Right forelimb (tissue), 1 donor: ENCODE results near the gene CDK5RAP3.
"Not testable (repeated sequence)": the region's sequence is repeated elsewhere in the genome, so short reads cannot be mapped to it uniquely, and the experiment has no call there.

ENCODE experiments used
- DNase-seq: peaks from one replicate; pipeline ENCODE4 v3.0.0-alpha.2; 2018

Gene CDK5RAP3, protein sequence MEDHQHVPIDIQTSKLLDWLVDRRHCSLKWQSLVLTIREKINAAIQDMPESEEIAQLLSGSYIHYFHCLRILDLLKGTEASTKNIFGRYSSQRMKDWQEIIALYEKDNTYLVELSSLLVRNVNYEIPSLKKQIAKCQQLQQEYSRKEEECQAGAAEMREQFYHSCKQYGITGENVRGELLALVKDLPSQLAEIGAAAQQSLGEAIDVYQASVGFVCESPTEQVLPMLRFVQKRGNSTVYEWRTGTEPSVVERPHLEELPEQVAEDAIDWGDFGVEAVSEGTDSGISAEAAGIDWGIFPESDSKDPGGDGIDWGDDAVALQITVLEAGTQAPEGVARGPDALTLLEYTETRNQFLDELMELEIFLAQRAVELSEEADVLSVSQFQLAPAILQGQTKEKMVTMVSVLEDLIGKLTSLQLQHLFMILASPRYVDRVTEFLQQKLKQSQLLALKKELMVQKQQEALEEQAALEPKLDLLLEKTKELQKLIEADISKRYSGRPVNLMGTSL

GRCh38 chr17:47970725-47971499, at the start of gene CDK5RAP3:
Gene CDK5RAP3 (plus strand): TSS chr17:47971113. CDS start chr17:47971147, 34 bp downstream.
- peak; percentile 100 for DNase-seq

GRCh38 chr17:47924785-47925677, 45.9 kb upstream of the CDK5RAP3 start:
- DNase-seq = no peak

DNA sequence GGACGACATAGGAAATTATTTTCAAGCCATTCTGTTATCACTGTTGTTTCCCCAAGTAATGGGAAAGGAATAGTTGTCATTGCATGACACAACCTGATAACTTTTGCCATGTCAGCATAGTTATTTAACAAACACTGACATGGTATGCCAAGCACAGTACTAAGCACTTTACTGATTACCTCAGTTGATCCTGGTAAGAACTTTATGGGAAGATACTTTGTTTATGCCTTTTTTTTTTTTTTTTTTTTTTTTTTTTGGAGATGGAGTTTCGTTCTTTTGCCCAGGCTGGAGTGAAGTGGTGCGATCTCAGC, 45.3 kb upstream of the CDK5RAP3 start:
- DNase-seq = no peak

DNA sequence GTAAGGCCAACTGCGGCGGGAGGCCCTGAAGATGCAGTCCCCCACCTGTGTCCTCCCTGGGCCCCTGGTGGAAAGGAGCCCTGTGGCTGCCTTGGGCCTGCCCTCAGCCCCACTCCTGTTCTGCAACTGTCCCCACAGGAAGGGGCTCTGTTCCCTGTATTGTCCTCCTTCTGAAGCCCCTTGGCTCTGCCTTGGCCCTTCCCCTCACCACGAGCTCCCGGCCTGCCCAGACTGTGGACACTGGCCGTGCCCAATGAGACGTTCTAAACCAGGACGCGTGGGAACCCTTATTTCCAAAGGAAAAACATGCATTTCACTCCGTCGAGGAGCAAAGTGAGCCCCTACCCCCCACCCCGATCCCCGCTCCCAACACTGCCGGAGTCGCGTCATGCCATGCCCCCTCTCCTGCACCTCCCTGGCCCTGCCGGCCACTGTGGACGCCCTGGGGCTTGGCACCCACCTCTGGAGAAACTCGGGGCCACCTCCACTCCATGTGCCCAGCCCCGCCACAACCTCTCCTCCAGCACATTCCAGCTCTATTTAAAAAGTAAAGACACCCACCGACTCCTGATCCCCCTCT, 43.0 kb upstream of the CDK5RAP3 start:
- no peak for DNase-seq

DNA sequence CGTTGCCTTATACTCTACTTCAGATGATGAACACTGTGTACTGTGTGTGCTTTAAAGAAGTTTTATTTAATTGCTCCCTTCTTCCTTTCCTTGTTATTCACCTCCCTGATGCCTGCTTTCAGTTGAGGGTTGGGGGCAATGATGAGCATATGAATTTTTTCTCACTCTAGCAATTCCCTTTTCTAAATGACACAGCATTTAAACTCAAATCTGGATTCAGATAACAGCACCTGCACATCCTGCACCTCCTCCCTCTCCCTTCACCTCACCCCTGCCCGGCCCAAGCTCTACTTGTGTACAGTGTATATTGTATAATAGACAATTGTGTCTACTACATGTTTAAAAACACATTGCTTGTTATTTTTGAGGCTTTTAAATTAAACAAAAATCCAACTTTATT, 42.5 kb upstream of the CDK5RAP3 start:
- no peak for DNase-seq

DNA sequence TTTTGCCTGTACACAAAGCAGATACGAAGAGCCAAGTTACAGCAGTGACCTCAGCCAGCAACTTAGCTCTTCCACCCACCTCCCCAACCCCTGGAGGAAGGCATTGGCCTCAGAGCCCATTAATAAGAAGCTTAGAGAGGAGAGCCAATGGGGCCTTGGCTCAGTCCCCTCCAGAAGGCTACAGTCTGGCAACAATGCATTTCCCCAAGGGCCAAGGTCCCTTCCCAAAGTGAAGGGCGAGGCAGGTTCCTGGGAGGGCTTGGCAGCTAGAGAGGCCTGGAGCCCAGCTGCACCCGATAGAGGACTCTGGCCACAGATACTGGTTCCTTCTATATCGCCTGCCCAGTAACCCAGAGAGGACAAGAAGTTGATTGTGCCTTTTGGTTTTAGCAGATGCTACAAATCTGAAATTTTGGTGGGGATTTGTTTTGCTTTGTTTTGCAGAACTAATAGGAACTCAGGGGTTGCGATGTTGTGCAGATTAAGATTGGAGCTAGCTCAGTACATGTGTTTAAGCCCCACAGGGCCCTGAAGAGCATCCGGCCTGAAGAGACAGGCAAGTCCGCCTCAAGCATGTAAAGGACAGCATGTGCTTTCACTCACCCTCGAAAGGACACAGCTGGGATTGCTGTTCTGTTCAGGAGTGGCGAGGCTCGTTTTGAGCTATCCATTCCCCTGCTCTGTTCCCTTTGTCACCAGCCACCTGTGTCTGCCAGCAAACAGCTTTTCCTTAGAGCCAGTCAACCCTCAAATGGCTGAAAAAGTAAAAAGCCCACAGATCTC, 41.5 kb upstream of the CDK5RAP3 start:
- no peak for DNase-seq

GRCh38 chr17:47931848-47932247, 39.1 kb upstream of the CDK5RAP3 start:
- DNase-seq = no peak

DNA sequence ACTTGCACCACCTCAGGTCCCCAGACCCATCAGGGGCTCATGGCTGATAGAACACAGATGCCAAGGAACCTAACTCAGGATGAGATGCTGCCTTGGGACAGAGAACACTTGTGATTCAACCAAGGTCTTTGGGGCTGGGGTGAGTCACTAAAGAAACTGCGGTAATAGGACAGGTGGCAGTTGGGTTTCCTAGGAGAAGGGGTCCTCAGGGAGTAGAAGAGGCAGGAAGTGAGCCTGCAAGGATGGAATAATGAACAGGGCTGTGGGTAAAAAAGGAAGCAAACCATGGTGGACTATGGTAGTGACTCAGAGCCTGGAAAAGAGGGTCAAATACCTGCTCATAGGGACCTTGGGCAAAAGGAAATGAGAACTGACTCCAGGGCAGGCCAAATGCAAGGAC, 36.1 kb upstream of the CDK5RAP3 start:
- DNase-seq = no peak

DNA sequence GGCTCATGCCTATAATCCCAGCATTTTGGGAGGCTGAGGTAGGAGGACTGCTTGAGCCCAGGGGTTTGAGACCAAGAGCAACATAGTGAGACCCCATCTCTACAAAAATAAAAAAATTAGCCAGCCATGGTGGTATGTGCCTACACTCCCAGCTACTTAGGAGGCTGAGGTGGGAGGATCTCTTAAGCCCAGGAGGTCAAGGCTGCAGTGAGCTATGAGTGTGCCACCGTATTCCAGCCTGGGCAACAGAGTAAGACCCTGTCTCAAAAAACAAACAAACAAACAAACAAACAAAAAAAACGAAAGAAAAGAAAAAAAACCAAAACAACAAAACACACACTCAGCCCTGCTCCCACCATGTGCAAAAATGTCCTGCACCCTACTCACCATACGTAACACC, 35.4 kb upstream of the CDK5RAP3 start:
- DNase-seq = not testable (repeated sequence)

GRCh38 chr17:47935961-47936360, 35.0 kb upstream of the CDK5RAP3 start:
- DNase-seq = no peak

GRCh38 chr17:47937941-47938340, 33.0 kb upstream of the CDK5RAP3 start:
- DNase-seq = no peak

DNA sequence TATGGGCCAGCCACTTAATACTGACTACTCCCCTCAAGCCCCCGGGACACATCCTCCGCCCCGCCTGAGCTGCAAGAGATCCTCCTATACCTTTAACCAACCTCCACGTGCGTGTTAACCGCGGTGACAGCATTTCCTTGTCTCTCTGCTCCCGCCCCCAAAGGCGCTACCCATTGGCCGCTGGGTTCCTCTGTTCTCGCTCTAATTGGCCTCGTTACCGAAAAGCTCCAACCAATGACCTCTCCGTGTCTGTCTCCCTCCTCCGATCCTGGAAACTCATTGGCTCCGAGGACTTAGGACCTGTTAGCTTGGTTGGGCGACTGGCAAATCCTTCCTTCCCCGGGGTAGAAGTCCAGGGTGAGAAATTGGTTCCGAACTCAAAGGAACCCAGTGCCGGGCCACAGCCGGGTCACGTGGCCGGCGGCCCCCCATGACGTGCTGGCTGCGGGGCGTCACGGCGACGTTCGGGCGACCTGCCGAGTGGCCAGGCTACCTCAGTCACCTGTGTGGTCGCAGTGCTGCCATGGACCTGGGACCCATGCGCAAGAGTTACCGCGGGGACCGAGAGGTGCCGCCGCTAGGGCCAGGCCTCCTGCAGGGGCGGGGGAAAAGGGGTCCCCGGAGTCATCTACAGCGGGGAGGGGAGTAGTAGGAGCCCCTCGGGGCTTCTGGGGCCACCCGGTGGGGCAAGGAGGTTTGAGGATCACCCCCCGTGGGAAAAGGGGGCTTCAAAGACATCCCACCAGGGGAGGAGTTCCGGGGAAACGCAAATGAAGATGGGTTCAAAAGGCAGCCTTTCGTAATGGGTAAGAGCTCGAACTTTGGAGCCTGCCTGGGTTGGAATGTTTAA, 29.4 kb upstream of the CDK5RAP3 start, which contains the start of gene PNPO:
Gene PNPO, plus strand, starts transcription at position 326 of the 850 bp plus-strand sequence. Its CDS starts 105 bp downstream, at position 431.
- peak; percentile 91 for DNase-seq

DNA sequence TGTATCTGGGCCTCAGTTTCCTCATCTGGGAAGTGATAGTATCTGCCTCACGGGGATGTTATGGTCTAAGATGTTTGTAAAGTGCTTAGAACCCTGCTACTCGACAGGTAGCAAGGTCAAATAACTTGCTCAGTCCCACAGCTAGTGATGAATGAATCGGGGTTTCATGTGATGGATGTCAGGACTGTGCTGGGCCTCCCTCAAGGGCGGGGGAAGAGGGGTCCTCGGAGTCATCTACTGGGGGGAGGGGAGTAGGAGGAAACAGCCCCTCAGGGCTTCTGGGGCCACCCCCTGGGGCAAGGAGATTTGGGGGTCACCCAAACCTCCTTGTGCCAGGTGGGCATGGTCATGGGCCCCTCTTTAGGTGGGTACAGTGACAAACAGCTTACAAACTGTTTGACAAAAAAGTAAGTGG, 28.8 kb upstream of the CDK5RAP3 start:
- no peak for DNase-seq

DNA sequence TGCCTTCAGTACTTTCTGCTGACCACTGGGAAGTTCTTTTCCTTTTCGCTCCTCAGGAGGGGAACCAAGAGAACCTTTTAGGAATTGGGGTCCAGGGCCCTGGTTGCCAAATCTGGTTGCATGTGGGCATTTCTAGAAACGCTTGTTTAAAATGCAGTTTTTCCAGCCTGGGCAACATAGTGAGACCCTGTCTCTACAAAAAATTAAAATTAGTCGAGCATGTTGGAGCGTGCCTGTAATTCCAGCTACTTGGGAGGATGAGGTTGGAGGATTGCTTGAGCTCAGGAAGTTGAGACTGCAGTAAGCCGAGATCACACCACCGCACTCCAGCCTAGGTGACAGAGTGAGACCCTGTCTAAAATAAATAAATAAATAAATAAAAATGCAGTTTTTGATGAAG, 28.3 kb upstream of the CDK5RAP3 start:
- DNase-seq = no peak

DNA sequence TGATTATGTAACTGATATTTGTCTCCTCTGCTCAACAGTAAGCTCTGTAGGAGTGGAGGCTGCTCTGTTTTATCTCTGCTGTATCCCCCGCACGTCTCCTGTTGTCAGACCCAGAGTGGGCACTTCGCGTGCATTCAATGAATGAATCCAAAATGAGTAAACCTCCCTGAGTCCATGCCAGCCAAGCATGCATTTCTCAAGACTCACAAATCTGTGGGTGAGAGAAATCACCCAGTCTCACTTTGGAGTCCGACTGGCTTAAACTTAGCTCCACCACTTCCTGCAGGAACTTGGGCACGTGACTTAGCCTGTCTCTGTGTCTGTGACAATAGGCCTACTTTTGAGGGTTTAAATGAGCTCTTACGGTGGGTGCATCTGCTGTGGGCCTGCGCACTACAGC, 25.8 kb upstream of the CDK5RAP3 start:
- DNase-seq = no peak

- DNase-seq = no peak
Observed at GRCh38 chr17:47945529-47946508, 25.1 kb upstream of the CDK5RAP3 start.

DNA sequence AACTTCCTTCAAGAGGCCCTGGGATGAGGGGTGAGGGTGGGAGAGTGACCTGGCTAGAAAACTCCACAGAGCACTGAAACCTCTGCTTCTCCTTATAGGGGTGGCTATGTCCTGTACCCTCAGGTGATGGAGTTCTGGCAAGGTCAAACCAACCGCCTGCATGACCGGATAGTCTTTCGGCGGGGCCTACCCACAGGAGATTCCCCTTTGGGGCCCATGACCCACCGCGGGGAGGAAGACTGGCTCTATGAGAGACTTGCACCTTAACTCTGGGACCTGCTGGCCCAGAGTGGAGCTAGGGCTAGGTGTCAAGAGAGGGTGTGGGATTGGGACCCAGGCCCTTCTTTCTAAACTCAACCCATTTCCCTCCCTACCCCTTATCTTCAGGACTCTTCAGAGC, 24.4 kb upstream of the CDK5RAP3 start:
- DNase-seq = no peak

- no peak for DNase-seq
Observed at GRCh38 chr17:47946929-47947397, 23.9 kb upstream of the CDK5RAP3 start.

- DNase-seq = no peak
Observed at GRCh38 chr17:47948706-47949196, 22.2 kb upstream of the CDK5RAP3 start.
